ENCODE results near the gene PRPF4.

Gene PRPF4

GRCh38 chr9:113311961-113312360 lies 36.5 kb downstream of the PRPF4 start:
- no peaks in the 10 kb centered on the region for H3K9me3 Mint-ChIP-seq
- H3K27me3 Mint-ChIP-seq = no peaks in the 10 kb centered on the region
- no peaks in the 10 kb centered on the region for H3K36me3 Mint-ChIP-seq (ENCODE audit: low read depth)
- H3K4me1 Mint-ChIP-seq (ENCODE audit: low read depth) = no peaks in the 10 kb centered on the region
- intact Hi-C loops (cut with micrococcal nuclease) = no loop called here
- H3K4me3 Mint-ChIP-seq = no peak overlapping the region
- H3K27ac Mint-ChIP-seq = no peak overlapping the region

- intact Hi-C loops (cut with micrococcal nuclease) = no loop called here
- no peak overlapping the region for H3K27ac Mint-ChIP-seq
- H3K9me3 Mint-ChIP-seq = no peaks in the 10 kb centered on the region
- no peaks in the 10 kb centered on the region for H3K27me3 Mint-ChIP-seq
- H3K4me3 Mint-ChIP-seq = no peak overlapping the region
- no peaks in the 10 kb centered on the region for H3K4me1 Mint-ChIP-seq (ENCODE audit: low read depth)
- H3K36me3 Mint-ChIP-seq (ENCODE audit: low read depth) = no peaks in the 10 kb centered on the region
Measured at GRCh38 chr9:113313261-113313660, 37.8 kb downstream of the PRPF4 start.

- H3K27me3 Mint-ChIP-seq = no peaks in the 10 kb centered on the region
- no peak overlapping the region for H3K27ac Mint-ChIP-seq
- no peaks in the 10 kb centered on the region for H3K4me1 Mint-ChIP-seq (ENCODE audit: low read depth)
- intact Hi-C loops (cut with micrococcal nuclease) = no loop called here
- H3K36me3 Mint-ChIP-seq (ENCODE audit: low read depth) = no peaks in the 10 kb centered on the region
- no peak overlapping the region for H3K4me3 Mint-ChIP-seq
- no peaks in the 10 kb centered on the region for H3K9me3 Mint-ChIP-seq
Measured at GRCh38 chr9:113315231-113315630, 39.8 kb downstream of the PRPF4 start.

- Mint-ChIP-seq H3K27ac (no peak overlapping the region), H3K4me1 (ENCODE audit: low read depth) (no peaks in the 10 kb centered on the region), H3K27me3 (no peaks in the 10 kb centered on the region), H3K4me3 (no peak overlapping the region), H3K9me3 (no peaks in the 10 kb centered on the region), H3K36me3 (ENCODE audit: low read depth) (no peaks in the 10 kb centered on the region)
- intact Hi-C loops (cut with micrococcal nuclease) = no loop called here
Measured at GRCh38 chr9:113316030-113316429, 40.6 kb downstream of the PRPF4 start.

- H3K36me3 Mint-ChIP-seq (ENCODE audit: low read depth) = no peaks in the 10 kb centered on the region
- no peaks in the 10 kb centered on the region for H3K9me3 Mint-ChIP-seq
- H3K27me3 Mint-ChIP-seq = no peaks in the 10 kb centered on the region
- no peak overlapping the region for H3K4me3 Mint-ChIP-seq
- intact Hi-C loops (cut with micrococcal nuclease) = no loop called here
- H3K27ac Mint-ChIP-seq = no peak overlapping the region
- no peaks in the 10 kb centered on the region for H3K4me1 Mint-ChIP-seq (ENCODE audit: low read depth)
Measured at GRCh38 chr9:113317777-113318176, 42.3 kb downstream of the PRPF4 start.

GRCh38 chr9:113319054-113319453 lies 43.6 kb downstream of the PRPF4 start:
- Mint-ChIP-seq H3K9me3 (no peaks in the 10 kb centered on the region), H3K4me1 (ENCODE audit: low read depth) (no peaks in the 10 kb centered on the region), H3K36me3 (ENCODE audit: low read depth) (no peaks in the 10 kb centered on the region), H3K27me3 (no peaks in the 10 kb centered on the region), H3K27ac (no peak overlapping the region), H3K4me3 (no peak overlapping the region)
- intact Hi-C loops (cut with micrococcal nuclease) = no loop called here

GRCh38 chr9:113320051-113320450 lies 44.6 kb downstream of the PRPF4 start:
- H3K9me3 Mint-ChIP-seq = no peaks in the 10 kb centered on the region
- no peak overlapping the region for H3K27ac Mint-ChIP-seq
- no peaks in the 10 kb centered on the region for H3K36me3 Mint-ChIP-seq (ENCODE audit: low read depth)
- no peak overlapping the region for H3K4me3 Mint-ChIP-seq
- no peaks in the 10 kb centered on the region for H3K27me3 Mint-ChIP-seq
- H3K4me1 Mint-ChIP-seq (ENCODE audit: low read depth) = no peaks in the 10 kb centered on the region
- intact Hi-C loops (cut with micrococcal nuclease) = no loop called here

- intact Hi-C loops (cut with micrococcal nuclease) = no loop called here
- H3K4me1 Mint-ChIP-seq (ENCODE audit: low read depth) = no peaks in the 10 kb centered on the region
Measured at GRCh38 chr9:113322671-113323070, 47.2 kb downstream of the PRPF4 start.

GRCh38 chr9:113326230-113326629 lies 50.8 kb downstream of the PRPF4 start:
- no peaks in the 10 kb centered on the region for H3K9me3 Mint-ChIP-seq
- intact Hi-C loops (cut with micrococcal nuclease) = no loop called here
- no peaks in the 10 kb centered on the region for H3K4me1 Mint-ChIP-seq (ENCODE audit: low read depth)
- H3K36me3 Mint-ChIP-seq (ENCODE audit: low read depth) = no peaks in the 10 kb centered on the region
- H3K27me3 Mint-ChIP-seq = no peaks in the 10 kb centered on the region
- H3K4me3 Mint-ChIP-seq = no peak overlapping the region
- H3K27ac Mint-ChIP-seq = no peak overlapping the region

More at GRCh38 chr9:113322671-113323070, 47.2 kb downstream of the PRPF4 start:
- Mint-ChIP-seq H3K4me3 (no peak overlapping the region), H3K9me3 (no peaks in the 10 kb centered on the region), H3K27ac (no peak overlapping the region), H3K36me3 (ENCODE audit: low read depth) (no peaks in the 10 kb centered on the region), H3K27me3 (no peaks in the 10 kb centered on the region)

- no peaks in the 10 kb centered on the region for H3K27me3 Mint-ChIP-seq
- H3K27ac Mint-ChIP-seq = no peak overlapping the region
- no peak overlapping the region for H3K4me3 Mint-ChIP-seq
- no peaks in the 10 kb centered on the region for H3K4me1 Mint-ChIP-seq (ENCODE audit: low read depth)
- intact Hi-C loops (cut with micrococcal nuclease) = no loop called here
- H3K36me3 Mint-ChIP-seq (ENCODE audit: low read depth) = no peaks in the 10 kb centered on the region
- no peaks in the 10 kb centered on the region for H3K9me3 Mint-ChIP-seq
Measured at GRCh38 chr9:113328045-113328782, 52.8 kb downstream of the PRPF4 start.

GRCh38 chr9:113331780-113332179 lies 56.3 kb downstream of the PRPF4 start:
- H3K9me3 Mint-ChIP-seq = no peaks in the 10 kb centered on the region
- H3K4me1 Mint-ChIP-seq (ENCODE audit: low read depth) = no peaks in the 10 kb centered on the region
- intact Hi-C loops (cut with micrococcal nuclease) = no loop called here
- H3K36me3 Mint-ChIP-seq (ENCODE audit: low read depth) = no peaks in the 10 kb centered on the region
- H3K27me3 Mint-ChIP-seq = no peaks in the 10 kb centered on the region
- no peak overlapping the region for H3K4me3 Mint-ChIP-seq
- H3K27ac Mint-ChIP-seq = no peak overlapping the region

GRCh38 chr9:113337714-113338113 lies 62.3 kb downstream of the PRPF4 start:
- Mint-ChIP-seq H3K9me3 (no peaks in the 10 kb centered on the region), H3K27me3 (no peaks in the 10 kb centered on the region), H3K4me3 (no peak overlapping the region), H3K4me1 (ENCODE audit: low read depth) (peaks cover 19% of the 10 kb centered on the region), H3K36me3 (ENCODE audit: low read depth) (no peaks in the 10 kb centered on the region), H3K27ac (no peak overlapping the region)
- intact Hi-C loops (cut with micrococcal nuclease) = no loop called here

- intact Hi-C loops (cut with micrococcal nuclease) = loop anchor here (1.0 to 10.0 kb wide), 3 partner anchors 11 to 65 kb away; partner anchors contain the start of genes ALAD, CDC26 and PRPF4
- peak within 1 kb of the TSS; percentile 68 for H3K27ac Mint-ChIP-seq
- H3K4me1 Mint-ChIP-seq (ENCODE audit: low read depth) = peaks cover 26% of the 10 kb centered on the region
Measured at GRCh38 chr9:113340011-113340699, 64.7 kb downstream of the PRPF4 start, which contains the start of gene WDR31. Gene WDR31, minus strand, starts transcription at chr9:113340275. Its CDS starts 8,253 bp downstream, at chr9:113332022.

GRCh38 chr9:113341712-113342410 lies 66.4 kb downstream of the PRPF4 start:
- no peaks in the 10 kb centered on the region for H3K36me3 Mint-ChIP-seq (ENCODE audit: low read depth)
- H3K9me3 Mint-ChIP-seq = no peaks in the 10 kb centered on the region
- no peaks in the 10 kb centered on the region for H3K27me3 Mint-ChIP-seq
- no peak overlapping the region for H3K27ac Mint-ChIP-seq
- intact Hi-C loops (cut with micrococcal nuclease) = loop anchor here (10.0 kb wide), 1 partner anchor 63 kb away; the partner anchor contains the start of gene ALAD
- H3K4me1 Mint-ChIP-seq (ENCODE audit: low read depth) = peaks cover 26% of the 10 kb centered on the region
- H3K4me3 Mint-ChIP-seq = no peak overlapping the region

More at GRCh38 chr9:113340011-113340699, 64.7 kb downstream of the PRPF4 start, which contains the start of gene WDR31:
- Mint-ChIP-seq H3K4me3 (peak within 1 kb of the TSS; percentile 91), H3K36me3 (ENCODE audit: low read depth) (no peaks in the 10 kb centered on the region), H3K9me3 (no peaks in the 10 kb centered on the region), H3K27me3 (no peaks in the 10 kb centered on the region)

Measured in dendritic cell treated with granulocyte-macrophage colony-stimulating factor and Interleukin-4, amounts not matched to agents 40 ng/mL and 50 ng/mL, for 4 days (primary cell).